NCI-H1105 (cell line): ENCODE data around the gene UFD1.

Source experiments
- DNase-seq: peaks from one replicate; lab custom pipeline; 2025; lab: John Stamatoyannopoulos, UW

Gene UFD1

GRCh38 chr22:19470010-19470409 is 9.0 kb downstream of the UFD1 start:
- DNase-seq: no peak

GRCh38 chr22:19469421-19469820 is 9.6 kb downstream of the UFD1 start:
- no peak for DNase-seq

DNA sequence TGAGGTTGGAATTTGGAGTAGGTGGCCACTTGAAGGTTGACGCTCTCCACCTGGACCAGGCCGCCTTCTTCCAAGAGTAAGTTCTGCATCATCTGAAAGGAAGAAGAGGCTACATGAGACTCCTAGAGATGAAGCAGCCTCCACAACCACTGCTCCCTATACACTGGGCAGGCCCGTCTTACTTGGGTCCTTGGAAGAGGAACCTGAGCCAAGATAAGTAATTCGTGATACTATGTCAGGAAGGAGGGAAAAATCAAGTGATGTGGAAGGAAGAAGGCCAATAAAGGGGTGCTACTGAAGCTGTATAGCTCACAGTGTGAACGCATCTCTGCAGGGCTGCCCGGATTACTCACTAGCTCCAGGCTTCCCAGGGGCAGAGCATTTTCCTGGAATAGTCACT is 11.1 kb downstream of the UFD1 start:
- no peak for DNase-seq

DNA sequence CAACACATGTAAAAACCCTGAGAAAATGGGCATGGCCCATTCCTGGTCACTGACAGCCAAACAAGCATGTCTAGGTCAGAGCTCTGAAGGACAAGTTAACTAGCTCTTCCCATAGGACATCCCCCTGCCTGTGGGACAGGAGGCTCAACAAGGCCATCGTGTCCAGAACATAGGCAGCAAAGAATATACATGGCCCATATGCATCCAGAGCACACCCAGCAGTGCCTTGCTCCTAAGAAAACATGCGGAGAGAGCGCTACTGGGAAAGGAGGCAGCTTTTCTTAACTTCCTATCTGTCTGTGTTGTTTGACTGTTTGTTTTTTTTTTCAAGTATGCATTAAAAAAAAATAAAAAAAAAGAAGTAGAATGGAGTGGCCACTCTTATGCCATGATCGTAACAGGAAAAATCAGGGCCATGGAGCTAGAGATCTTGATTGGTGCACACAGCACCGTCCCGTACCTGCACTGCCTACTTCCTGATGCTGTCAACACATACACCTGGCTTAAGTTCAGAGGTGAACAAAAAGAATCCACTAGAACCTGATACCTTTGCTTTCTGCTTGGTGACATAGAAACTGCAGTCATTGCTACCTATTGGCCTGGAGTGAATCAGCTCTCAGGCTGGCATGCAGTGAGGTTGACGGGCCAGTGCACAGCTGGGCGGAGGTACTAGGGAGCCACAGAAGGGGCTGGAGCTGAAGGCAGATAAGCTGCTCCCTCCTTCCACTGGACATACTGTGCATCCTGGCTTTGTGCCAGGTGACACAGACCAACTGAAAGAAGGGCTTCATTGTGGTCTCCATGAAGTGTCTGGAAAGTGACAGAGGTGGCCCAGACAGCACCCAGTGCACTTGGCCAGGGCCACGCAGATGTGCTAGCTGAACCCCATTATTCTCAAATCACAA is 11.9 kb downstream of the UFD1 start:
- DNase-seq: no peak

DNA sequence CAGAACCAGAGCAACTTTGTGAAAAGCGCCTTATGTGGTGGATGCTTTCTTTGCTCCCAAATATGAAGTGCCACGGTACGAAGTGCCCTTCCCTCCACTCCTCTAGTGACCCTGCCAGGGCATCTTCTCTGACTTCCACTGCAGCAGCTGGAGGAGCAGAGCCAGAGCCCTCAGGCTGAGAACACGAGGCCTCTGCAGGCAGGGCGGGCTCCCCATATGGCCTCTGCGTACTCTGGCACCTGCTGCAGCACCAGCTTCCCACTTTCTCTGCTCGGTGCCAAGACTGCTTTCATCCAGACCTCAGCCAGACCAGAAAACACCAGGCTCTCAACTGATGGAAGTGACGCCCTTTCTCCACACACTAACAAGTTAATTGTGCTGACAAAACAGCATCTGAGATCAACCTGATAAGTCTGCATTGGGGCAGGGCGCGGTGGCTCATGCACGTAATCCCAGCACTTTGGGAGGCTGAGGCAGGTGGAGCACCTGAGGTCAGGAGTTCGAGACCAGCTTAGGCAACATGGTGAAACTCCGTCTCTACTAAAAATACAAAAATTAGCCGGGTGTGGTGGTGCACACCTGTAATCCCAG is 12.8 kb downstream of the UFD1 start:
- DNase-seq: no peak

GRCh38 chr22:19464975-19465374 is 14.0 kb downstream of the UFD1 start:
- no peak for DNase-seq

DNA sequence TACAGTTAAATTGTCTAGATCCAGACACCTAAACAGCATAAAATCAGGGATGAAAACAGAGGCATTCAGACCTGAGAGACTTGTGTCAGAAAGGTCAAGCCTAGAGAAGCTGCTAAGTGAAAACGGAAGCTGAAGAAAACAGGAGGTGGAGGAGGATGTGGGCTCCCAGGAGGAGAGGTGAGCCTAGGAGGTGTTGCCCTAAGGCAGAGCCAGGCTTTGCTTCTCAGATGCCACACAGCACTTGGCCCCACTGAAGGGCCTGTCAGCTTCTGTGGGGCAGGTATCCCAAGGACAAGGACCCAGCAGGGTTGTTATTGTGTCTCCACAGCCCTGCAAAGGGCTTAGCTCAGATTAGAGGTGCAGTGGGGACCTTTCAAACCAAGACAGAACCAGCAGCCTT is 14.4 kb downstream of the UFD1 start:
- no peak for DNase-seq

- DNase-seq: no peak
Observed at GRCh38 chr22:19463491-19464469, 15.2 kb downstream of the UFD1 start.

- DNase-seq: no peak
Observed at GRCh38 chr22:19463008-19463407, 16.0 kb downstream of the UFD1 start.

DNA sequence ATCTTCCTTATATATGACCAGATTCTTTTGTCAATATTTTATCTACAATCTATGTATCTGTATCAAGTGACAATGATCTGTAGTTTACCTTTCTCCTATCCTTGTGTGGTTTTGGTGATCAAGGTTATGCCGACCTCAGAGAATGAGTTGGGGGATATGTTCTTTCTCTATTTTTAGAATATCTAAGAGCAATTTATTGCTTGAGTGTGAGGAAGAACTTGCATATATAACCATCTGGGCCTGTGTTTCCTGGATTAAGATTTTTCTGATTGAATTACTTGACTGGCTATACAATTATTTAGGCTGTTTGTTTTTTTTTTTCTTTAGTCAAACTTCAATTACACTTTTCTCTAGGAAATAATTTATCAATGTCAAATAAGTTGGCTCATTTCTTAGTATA is 17.5 kb downstream of the UFD1 start:
- no peak for DNase-seq

DNA sequence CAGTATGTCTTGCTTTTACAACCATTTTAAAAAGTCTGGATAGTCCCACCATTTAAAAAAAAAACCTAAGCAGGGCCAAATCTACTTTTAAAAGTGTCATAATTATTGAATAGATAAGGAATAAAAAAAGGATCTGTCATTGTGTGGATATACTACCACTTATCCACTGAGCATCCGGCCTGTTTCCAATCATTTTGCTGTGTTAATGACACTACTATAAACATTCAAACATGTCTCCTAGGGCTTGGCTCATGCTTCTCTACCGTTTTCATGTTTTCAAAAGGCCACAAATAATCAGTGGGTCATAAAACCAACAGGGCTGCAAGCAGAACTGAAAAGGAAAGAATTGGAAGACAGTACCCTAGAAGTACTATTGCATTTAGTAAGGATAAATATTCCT is 19.0 kb downstream of the UFD1 start:
- no peak for DNase-seq

DNA sequence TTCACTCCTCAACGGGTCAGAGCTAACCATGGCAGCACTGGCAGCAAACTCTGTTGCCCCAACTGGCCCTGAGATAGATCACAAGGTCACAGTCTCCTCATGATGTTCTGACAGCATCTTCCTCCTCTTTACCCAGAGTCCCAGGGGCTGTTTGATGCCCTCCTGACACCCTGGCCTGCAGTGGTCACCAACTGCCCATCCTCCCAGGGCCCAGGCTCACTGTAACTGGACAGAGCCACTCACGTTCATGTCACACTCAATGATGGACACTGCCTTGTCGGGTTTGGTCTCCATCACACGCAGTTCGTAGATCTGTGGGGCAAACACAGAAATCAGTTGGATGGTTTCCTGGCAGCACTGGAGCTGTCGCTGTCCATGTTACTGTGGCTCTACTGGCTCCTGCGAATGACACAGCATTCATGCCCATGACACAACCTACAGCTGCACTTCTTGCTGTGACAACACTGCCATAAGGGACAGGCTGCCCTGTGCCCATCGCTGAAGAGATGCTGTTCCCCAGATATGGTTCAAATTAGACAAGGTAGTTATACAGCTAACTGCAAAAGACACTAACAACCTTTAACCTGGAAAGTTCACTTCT is 21.1 kb downstream of the UFD1 start:
- no peak for DNase-seq

- no peak for DNase-seq
Observed at GRCh38 chr22:19456541-19456940, 22.5 kb downstream of the UFD1 start.

GRCh38 chr22:19455585-19456370 is 23.2 kb downstream of the UFD1 start:
- no peak for DNase-seq

DNA sequence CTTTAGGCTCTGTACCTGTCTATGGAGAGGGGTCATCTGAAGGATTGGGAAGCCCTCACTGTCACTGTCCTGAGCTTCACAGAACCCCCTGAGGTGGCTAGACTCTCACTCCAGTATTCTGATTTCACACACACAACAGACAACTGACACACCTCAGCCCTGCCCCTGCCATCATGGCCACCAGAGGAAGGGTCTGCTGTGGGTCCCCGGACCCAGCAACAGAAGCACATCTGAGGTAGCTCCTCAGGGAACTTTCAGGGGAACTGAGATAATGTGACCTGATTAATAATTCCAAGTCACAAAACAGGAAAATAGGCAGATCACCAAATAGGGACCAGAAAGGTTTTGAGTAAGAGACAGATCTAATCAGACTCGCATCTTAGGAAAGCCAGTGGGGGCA is 24.0 kb downstream of the UFD1 start:
- no peak for DNase-seq

DNA sequence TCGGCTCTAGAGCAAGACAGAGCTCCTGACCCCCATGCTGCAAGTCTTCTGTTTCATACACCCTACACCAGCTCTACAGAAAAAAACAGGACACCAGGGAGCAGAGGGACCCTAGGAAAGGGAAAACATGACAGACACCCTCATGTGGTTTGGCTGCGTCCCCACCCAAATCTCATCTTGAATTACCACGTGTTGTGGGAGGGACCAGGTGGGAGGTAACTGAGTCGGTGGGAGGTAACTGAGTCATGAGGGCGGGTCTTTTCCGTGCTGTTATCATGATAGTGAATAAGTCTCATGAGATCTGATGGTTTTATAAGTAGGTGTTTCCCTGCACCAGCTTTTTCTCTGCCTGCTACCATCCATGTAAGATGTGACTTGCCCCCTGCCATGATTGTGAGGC is 24.8 kb downstream of the UFD1 start:
- no peak for DNase-seq

- DNase-seq: no peak
Observed at GRCh38 chr22:19453718-19454117, 25.3 kb downstream of the UFD1 start.

GRCh38 chr22:19451570-19451969 is 27.4 kb downstream of the UFD1 start:
- DNase-seq: no peak

GRCh38 chr22:19450363-19451175 is 28.4 kb downstream of the UFD1 start:
- DNase-seq: no peak

- DNase-seq: no peak
Observed at GRCh38 chr22:19449422-19449767, 29.6 kb downstream of the UFD1 start.
